GM23338 (cell line): Measurements from ENCODE around the gene ERC1. TPM values are rescaled to one million over a fixed set of nuclear protein-coding genes. Genes with fewer than 3 reads are reported as not detected.

Experiments used
- ATAC-seq: fragments of 200-7000 bp; cut with Tn5 transposase; 3 replicates; pipeline ENCODE4 v1.9.1; 2020
- DNase-seq: peaks from one replicate; pipeline ENCODE4 v3.0.0-alpha.2; 2015; ENCODE audit warnings: low spot score
- H2AFZ ChIP-seq: fragments of 200-600 bp; sonication (generic); 2 replicates; pipeline ENCODE4 v1.8.0; 2016; ENCODE audit warnings: antibody characterized with exemption, mild to moderate bottlenecking, moderate library complexity
- H3F3A ChIP-seq: fragments of 200-600 bp; sonication (generic); replicated peaks from 2 replicates; pipeline ENCODE4 v1.8.0; 2017; ENCODE audit warnings: antibody characterized with exemption, mixed run types, low read depth
- H3K27ac ChIP-seq: fragments of 200-600 bp; sonication (generic); 2 replicates; pipeline ENCODE4 v1.6.1; 2016; ENCODE audit warnings: low read depth
- H3K27me3 ChIP-seq: fragments of 200-600 bp; sonication (generic); 2 replicates; pipeline ENCODE4 v1.8.0; 2016; ENCODE audit warnings: mild to moderate bottlenecking, mixed run types, moderate library complexity; ENCODE audit not compliant: insufficient read depth
- H3K36me3 ChIP-seq: fragments of 200-600 bp; sonication (generic); 2 replicates; pipeline ENCODE4 v1.8.0; 2016; ENCODE audit warnings: mild to moderate bottlenecking; ENCODE audit not compliant: insufficient read depth
- H3K4me1 ChIP-seq: fragments of 200-600 bp; sonication (generic); 2 replicates; pipeline ENCODE4 v1.8.0; 2016; ENCODE audit warnings: mild to moderate bottlenecking, moderate library complexity; ENCODE audit not compliant: insufficient read depth
- H3K4me2 ChIP-seq: fragments of 200-600 bp; sonication (generic); 2 replicates; pipeline ENCODE4 v1.7.1; 2017; ENCODE audit warnings: mixed run types
- H3K4me3 ChIP-seq: fragments of 200-600 bp; sonication (generic); 2 replicates; pipeline ENCODE4 v1.6.1; 2016; ENCODE audit warnings: mixed run types
- H3K79me2 ChIP-seq: fragments of 200-600 bp; sonication (generic); replicated peaks from 2 replicates; pipeline ENCODE4 v1.8.0; 2017; ENCODE audit warnings: mild to moderate bottlenecking; ENCODE audit not compliant: insufficient read depth
- H3K9me2 ChIP-seq: fragments of 200-600 bp; sonication (generic); 2 replicates; pipeline ENCODE4 v1.8.0; 2017; ENCODE audit not compliant: insufficient read depth
- H4K20me1 ChIP-seq: fragments of 200-600 bp; sonication (generic); replicated peaks from 2 replicates; pipeline ENCODE4 v1.8.0; 2017; ENCODE audit warnings: mild to moderate bottlenecking; ENCODE audit not compliant: insufficient read depth
- H3K27ac Mint-ChIP-seq: 2 replicates; pipeline ENCODE4 v1.8.0; 2020; ENCODE audit warnings: inconsistent platforms, mild to moderate bottlenecking, moderate library complexity, mixed read lengths
- H3K27me3 Mint-ChIP-seq: 3 replicates; pipeline ENCODE4 v1.8.0; 2022; ENCODE audit warnings: low read depth, mild to moderate bottlenecking, moderate library complexity, mixed read lengths, inconsistent platforms; ENCODE audit not compliant: insufficient read depth, poor library complexity
- H3K36me3 Mint-ChIP-seq: 3 replicates; pipeline ENCODE4 v1.8.0; 2021; ENCODE audit warnings: low read depth, mild to moderate bottlenecking, inconsistent platforms, moderate library complexity, mixed read lengths
- H3K4me1 Mint-ChIP-seq: 3 replicates; pipeline ENCODE4 v1.8.0; 2020; ENCODE audit warnings: mild to moderate bottlenecking, inconsistent platforms, mixed read lengths
- H3K4me3 Mint-ChIP-seq: 3 replicates; pipeline ENCODE4 v1.8.0; 2021; ENCODE audit warnings: moderate library complexity, mild to moderate bottlenecking, inconsistent platforms, mixed read lengths
- H3K9me3 Mint-ChIP-seq: 3 replicates; pipeline ENCODE4 v1.8.0; 2020; ENCODE audit warnings: moderate library complexity, mild to moderate bottlenecking, inconsistent platforms, mixed read lengths
- CREB1 ChIP-seq: fragments of 250-450 bp; sonication (Bioruptor Pico); IDR thresholded peaks from 2 replicates; pipeline ENCODE4 v1.5.0; 2020; ENCODE audit warnings: low read depth, mild to moderate bottlenecking, moderate library complexity
- CTCF ChIP-seq, 2 experiments: fragments of 200-600 bp in 1 of 2; sonication (generic) in 1 of 2; conservative IDR thresholded peaks; 2 replicates each; pipeline versions ENCODE4 v1.5.1 to v1.6.1; 2016 to 2017; ENCODE audit warnings: antibody characterized with exemption in 2 of 2, low read depth in 2 of 2, mild to moderate bottlenecking in 2 of 2, moderate library complexity in 1 of 2
- ETS1 ChIP-seq: IDR thresholded peaks from 2 replicates; pipeline ENCODE4 v1.6.1; 2016; ENCODE audit warnings: antibody characterized with exemption
- EZH2 ChIP-seq: fragments of 200-600 bp; sonication (generic); IDR thresholded peaks from one replicate; pipeline ENCODE4 v1.8.0; 2017; ENCODE audit warnings: antibody characterized with exemption, mild to moderate bottlenecking, low read depth; ENCODE audit not compliant: unreplicated experiment
- EZH2phosphoT487 ChIP-seq: fragments of 200-600 bp; sonication (generic); IDR thresholded peaks from one replicate; pipeline ENCODE4 v1.8.1; 2018; ENCODE audit warnings: antibody characterized with exemption; ENCODE audit not compliant: unreplicated experiment
- JUNB ChIP-seq: IDR thresholded peaks from one replicate; pipeline ENCODE4 v1.6.1; 2016; ENCODE audit warnings: antibody characterized with exemption; ENCODE audit not compliant: unreplicated experiment
- NANOG ChIP-seq: IDR thresholded peaks from 2 replicates; pipeline ENCODE4 v1.6.1; 2016; ENCODE audit warnings: antibody characterized with exemption, borderline replicate concordance
- POLR2AphosphoS5 ChIP-seq: IDR thresholded peaks from 2 replicates; pipeline ENCODE4 v1.6.1; 2016; ENCODE audit warnings: antibody characterized with exemption, low read depth
- REST ChIP-seq: IDR thresholded peaks from one replicate; pipeline ENCODE4 v1.6.1; 2018; ENCODE audit warnings: antibody characterized with exemption; ENCODE audit not compliant: unreplicated experiment
- ZNF114 ChIP-seq: fragments of 250-450 bp; sonication (Bioruptor Pico); IDR thresholded peaks from 2 replicates; pipeline ENCODE4 v1.5.0; 2020; ENCODE audit warnings: mild to moderate bottlenecking, moderate library complexity
- ZNF331 ChIP-seq: fragments of 250-450 bp; sonication (Bioruptor Pico); IDR thresholded peaks from 2 replicates; pipeline ENCODE4 v1.5.0; 2020; ENCODE audit warnings: low read depth, mild to moderate bottlenecking, moderate library complexity
- ZNF462 ChIP-seq: fragments of 250-450 bp; sonication (Bioruptor Pico); IDR thresholded peaks from 2 replicates; pipeline ENCODE4 v1.5.0; 2020; ENCODE audit warnings: mild to moderate bottlenecking, moderate library complexity
- polyA plus RNA-seq: library from polyadenylated mRNA; unstranded; fragments of >200 nt; fragmentation: Nextera tagmentation; extraction: Ambion mirVana; gene quantifications from 2 replicates; pipeline ENCODE4 v1.2.1, GENCODE V29; 2016
- total RNA-seq: library from RNA; depleted of rRNA; stranded (reverse); fragments of >200 nt; shearing (Covaris generic); gene quantifications from 2 replicates; pipeline ENCODE4 v1.2.3, GENCODE V29; 2014

Gene ERC1
- total and polyA plus RNA-seq, 2 experiments from 2014 or later, result 28.1 to 35.3 TPM

GRCh38 chr12:1435044-1435443 is 444.0 kb downstream of the ERC1 start:
- H3K9me2 ChIP-seq, result no peaks in the 10 kb centered on the region; the same call in 1 of the 2 replicates
- H3K79me2 ChIP-seq, result no peaks in the 10 kb centered on the region
- H2AFZ ChIP-seq, result no peak overlapping the region
- H3K27ac ChIP-seq, result no peak overlapping the region
- no peak overlapping the region for H3K4me2 ChIP-seq
- H3K27me3 Mint-ChIP-seq, result no peaks in the 10 kb centered on the region
- H4K20me1 ChIP-seq, result 0 out of 2 replicates have a peak, but pooled peaks cover 3% of the 10 kb centered on the region
- no peak for TF ChIP-seq POLR2AphosphoS5
- no peak for TF ChIP-seq ZNF462 (CRISPR knock-in tag)
- TF ChIP-seq ZNF331 (CRISPR knock-in tag), result no peak
- no peak for TF ChIP-seq EZH2phosphoT487
- no peak for TF ChIP-seq NANOG
- TF ChIP-seq CREB1 (CRISPR knock-in tag), result no peak
- TF ChIP-seq ETS1, result no peak
- TF ChIP-seq REST, result no peak
- TF ChIP-seq EZH2, result no peak
- no peak for TF ChIP-seq ZNF114 (CRISPR knock-in tag)
- TF ChIP-seq JUNB, result no peak
- no peak for TF ChIP-seq CTCF (conservative IDR thresholded peaks at IDR 0.05; ENCODE audit: low read depth in 2 of 2)
- no peak overlapping the region for H3K27ac Mint-ChIP-seq
- H3K4me1 ChIP-seq, result no peaks in the 10 kb centered on the region
- H3F3A ChIP-seq, result no peaks in the 10 kb centered on the region
- ATAC-seq (no peak), DNase-seq (no peak)
- no peaks in the 10 kb centered on the region for H3K36me3 Mint-ChIP-seq
- no peaks in the 10 kb centered on the region for H3K36me3 ChIP-seq
- no peaks in the 10 kb centered on the region for H3K9me3 Mint-ChIP-seq
- no peak overlapping the region for H3K4me3 Mint-ChIP-seq
- no peaks in the 10 kb centered on the region for H3K27me3 ChIP-seq
- no peaks in the 10 kb centered on the region for H3K4me1 Mint-ChIP-seq
- H3K4me3 ChIP-seq, result no peak overlapping the region
